CD14-positive monocyte (primary cell): ENCODE data around the gene DOCK4. TPM values are rescaled to one million over a fixed set of nuclear protein-coding genes. Genes with fewer than 3 reads are reported as not detected.

Experiments
- DNase-seq, 3 donors: peaks; one replicate each; pipeline ENCODE4 v3.0.0-alpha.2; 2011 to 2022
- H2AFZ ChIP-seq: 2 replicates; pipeline ENCODE4 v1.6.0; 2012; ENCODE audit warnings: mild to moderate bottlenecking, low read depth, low read length, inconsistent platforms; ENCODE audit not compliant: insufficient read depth, poor library complexity, severe bottlenecking
- H3K27ac ChIP-seq, 2 donors: 1 replicate in 1 of 2; 2 replicates in 1 of 2; pipeline ENCODE4 v1.5.1; 2012 to 2013; ENCODE audit warnings: low read length in 2 of 2, control low read depth in 1 of 2, inconsistent platforms in 1 of 2, low read depth in 1 of 2, mild to moderate bottlenecking in 1 of 2
- H3K27me3 ChIP-seq, 2 donors: one replicate each; pipeline versions ENCODE4 v1.6.0 to v1.6.1; 2011 to 2013; ENCODE audit warnings: low read length in 2 of 2; ENCODE audit not compliant: control insufficient read depth in 2 of 2, insufficient read depth in 2 of 2
- H3K36me3 ChIP-seq, 2 donors: replicated peaks in 1 of 2; 1 replicate in 1 of 2; 2 replicates in 1 of 2; pipeline versions ENCODE4 v1.5.1 to v1.6.1; 2012 to 2013; ENCODE audit warnings: low read length in 2 of 2, control low read depth in 1 of 2, inconsistent platforms in 1 of 2, mild to moderate bottlenecking in 1 of 2; ENCODE audit not compliant: insufficient read depth in 2 of 2, control insufficient read depth in 1 of 2
- H3K4me1 ChIP-seq, 2 donors: 1 replicate in 1 of 2; 2 replicates in 1 of 2; pipeline versions ENCODE4 v1.5.1 to v1.6.1; 2012 to 2013; ENCODE audit warnings: low read length in 2 of 2, control low read depth in 1 of 2, inconsistent platforms in 1 of 2, mild to moderate bottlenecking in 1 of 2, moderate library complexity in 1 of 2; ENCODE audit not compliant: insufficient read depth in 2 of 2, control insufficient read depth in 1 of 2
- H3K4me2 ChIP-seq: replicated peaks from 2 replicates; pipeline ENCODE3; 2012; ENCODE audit warnings: low read length, moderate library complexity, mild to moderate bottlenecking; ENCODE audit not compliant: poor library complexity, severe bottlenecking; ENCODE audit errors: extremely low read depth
- H3K4me3 ChIP-seq, 3 experiments: fragments of 200-600 bp in 1 of 3; sonication (generic) in 1 of 3; replicated peaks in 1 of 3; 1 replicate in 2 of 3; 2 replicates in 1 of 3; pipeline ENCODE4 v1.5.1; 2011 to 2013; ENCODE audit warnings: low read length in 3 of 3, mild to moderate bottlenecking in 3 of 3, control low read depth in 2 of 3, low read depth in 2 of 3, inconsistent platforms in 1 of 3, moderate library complexity in 1 of 3
- H3K79me2 ChIP-seq: 2 replicates; pipeline ENCODE4 v1.6.0; 2012; ENCODE audit warnings: mild to moderate bottlenecking, control low read depth, inconsistent platforms, low read length, moderate library complexity; ENCODE audit not compliant: insufficient read depth
- H3K9ac ChIP-seq: 2 replicates; pipeline ENCODE4 v1.6.0; 2017; ENCODE audit warnings: low read length, mild to moderate bottlenecking; ENCODE audit not compliant: insufficient read depth, poor library complexity, severe bottlenecking
- H3K9me3 ChIP-seq, 2 donors: replicated peaks in 1 of 2; 1 replicate in 1 of 2; 2 replicates in 1 of 2; pipeline versions ENCODE4 v1.5.1 to v1.6.1; 2012 to 2013; ENCODE audit warnings: low read length in 2 of 2, control low read depth in 1 of 2; ENCODE audit not compliant: control insufficient read depth in 1 of 2, insufficient read depth in 1 of 2
- H4K20me1 ChIP-seq: 2 replicates; pipeline ENCODE4 v1.6.0; 2012; ENCODE audit warnings: mild to moderate bottlenecking, low read length, control low read depth, moderate library complexity; ENCODE audit not compliant: insufficient read depth
- H3K27ac Mint-ChIP-seq, 7 donors: one replicate each; pipeline ENCODE4 v1.8.0; 2020; ENCODE audit warnings: mild to moderate bottlenecking in 7 of 7, mixed read lengths in 7 of 7, moderate library complexity in 6 of 7, inconsistent platforms in 2 of 7
- H3K27me3 Mint-ChIP-seq, 3 donors: one replicate each; pipeline ENCODE4 v1.8.0; 2021 to 2022; ENCODE audit warnings: low read depth in 3 of 3, mild to moderate bottlenecking in 3 of 3, mixed read lengths in 3 of 3, moderate library complexity in 3 of 3, inconsistent platforms in 1 of 3
- H3K36me3 Mint-ChIP-seq, 2 donors: one replicate each; pipeline ENCODE4 v1.8.0; 2020; ENCODE audit warnings: mixed read lengths in 2 of 2, inconsistent platforms in 1 of 2, mild to moderate bottlenecking in 1 of 2
- H3K4me1 Mint-ChIP-seq: one replicate; pipeline ENCODE4 v1.8.0; 2020; ENCODE audit warnings: mild to moderate bottlenecking, mixed read lengths
- H3K4me3 Mint-ChIP-seq, 2 donors: one replicate each; pipeline ENCODE4 v1.8.0; 2020; ENCODE audit warnings: mild to moderate bottlenecking in 2 of 2, mixed read lengths in 2 of 2, moderate library complexity in 1 of 2
- H3K9me3 Mint-ChIP-seq, 7 donors: one replicate each; pipeline ENCODE4 v1.8.0; 2020 to 2022; ENCODE audit warnings: mixed read lengths in 7 of 7, mild to moderate bottlenecking in 6 of 7, moderate library complexity in 6 of 7, inconsistent platforms in 2 of 7
- CTCF ChIP-seq: fragments of 200-600 bp; IDR thresholded peaks from one replicate; pipeline ENCODE4 v1.8.0; 2022; ENCODE audit warnings: antibody characterized with exemption, mild to moderate bottlenecking
- WGBS: methylation state at CpG from one replicate; pipeline ENCODE4 v1.1.5; 2013; ENCODE audit warnings: missing lambda C conversion rate; ENCODE audit not compliant: insufficient coverage; 5-methylcytosine and 5-hydroxymethylcytosine counted together
- intact Hi-C, 2 donors: fragments of 100-400 bp; cut with micrococcal nuclease; formaldehyde crosslinking; loops; one replicate each; pipeline versions ENCODE4 v1.15.0 to v1.15.1; 2023
- polyA plus RNA-seq, 3 donors: library from polyadenylated mRNA; depleted of rRNA in 1 of 3; unstranded in 2 of 3; stranded (reverse) in 1 of 3; fragments of 300-500 nt in 2 of 3; fragments of >200 nt in 1 of 3; fragmentation: Illumina TruSeq in 2 of 3; gene quantifications; 1 replicate in 2 of 3; 2 replicates in 1 of 3; pipeline ENCODE4 v1.2.3, GENCODE V29; 2012 to 2021

Gene DOCK4
- polyA plus RNA-seq, 3 donors, result 1.3 to 5.0 (median 2.7) TPM

GRCh38 chr7:111801277-111801676 is 404.9 kb downstream of the DOCK4 start:
- intact Hi-C loops, result no loop called here
- Histone ChIP-seq H3K27me3 (no peaks in the 10 kb centered on the region), H3K4me2 (no peak overlapping the region), H3K4me3 (no peak overlapping the region), H2AFZ (no peak overlapping the region), H3K9me3 (peaks cover 37 to 48% of the 10 kb centered on the region in 2 donors), H3K27ac (no peak overlapping the region), H3K4me1 (no peaks in the 10 kb centered on the region), H3K36me3 (no peaks in the 10 kb centered on the region), H3K79me2 (no peaks in the 10 kb centered on the region), H3K9ac (no peak overlapping the region), H4K20me1 (no peaks in the 10 kb centered on the region)
- no peak for TF ChIP-seq CTCF
- DNase-seq, result no peak
- Mint-ChIP-seq H3K4me1 (no peaks in the 10 kb centered on the region), H3K27me3 (no peaks in the 10 kb centered on the region), H3K36me3 (no peaks in the 10 kb centered on the region), H3K9me3 (peaks cover 24 to 56% (median 38%) of the 10 kb centered on the region in 7 donors), H3K27ac (no peak overlapping the region), H3K4me3 (no peak overlapping the region)
- 100% methylated on average over 4 of the region's 4 CpGs for WGBS

GRCh38 chr7:111796671-111797070 is 409.5 kb downstream of the DOCK4 start:
- peaks cover 43 to 73% (median 61%) of the 10 kb centered on the region in 7 donors for H3K9me3 Mint-ChIP-seq
- intact Hi-C loops, result no loop called here
- H3K36me3 ChIP-seq, result no peaks in the 10 kb centered on the region
- no peak overlapping the region for H3K4me2 ChIP-seq
- H3K9ac ChIP-seq, result no peak overlapping the region
- 93% methylated on average over 2 of the region's 7 CpGs for WGBS
- no peak overlapping the region for H3K4me3 ChIP-seq
- no peaks in the 10 kb centered on the region for H3K79me2 ChIP-seq
- DNase-seq, result no peak
- TF ChIP-seq CTCF, result no peak
- H3K27ac Mint-ChIP-seq, result no peak overlapping the region
- no peak overlapping the region for H3K4me3 Mint-ChIP-seq
- no peak overlapping the region for H2AFZ ChIP-seq
- no peaks in the 10 kb centered on the region for H3K27me3 ChIP-seq
- H3K27me3 Mint-ChIP-seq, result no peaks in the 10 kb centered on the region
- H4K20me1 ChIP-seq, result no peaks in the 10 kb centered on the region
- no peaks in the 10 kb centered on the region for H3K36me3 Mint-ChIP-seq
- no peaks in the 10 kb centered on the region for H3K4me1 Mint-ChIP-seq
- no peaks in the 10 kb centered on the region for H3K4me1 ChIP-seq
- peaks cover 56 to 68% of the 10 kb centered on the region in 2 donors for H3K9me3 ChIP-seq
- no peak overlapping the region for H3K27ac ChIP-seq
